NCI-H146 treated with DMSO at 0.1 percent for 48 hours (cell line): ENCODE measurements around the gene NDUFS8.

Source experiments
- DNase-seq: peaks from one replicate; lab custom pipeline; 2025; ENCODE audit not compliant: unreplicated experiment; lab: John Stamatoyannopoulos, UW

The NDUFS8 gene

DNA sequence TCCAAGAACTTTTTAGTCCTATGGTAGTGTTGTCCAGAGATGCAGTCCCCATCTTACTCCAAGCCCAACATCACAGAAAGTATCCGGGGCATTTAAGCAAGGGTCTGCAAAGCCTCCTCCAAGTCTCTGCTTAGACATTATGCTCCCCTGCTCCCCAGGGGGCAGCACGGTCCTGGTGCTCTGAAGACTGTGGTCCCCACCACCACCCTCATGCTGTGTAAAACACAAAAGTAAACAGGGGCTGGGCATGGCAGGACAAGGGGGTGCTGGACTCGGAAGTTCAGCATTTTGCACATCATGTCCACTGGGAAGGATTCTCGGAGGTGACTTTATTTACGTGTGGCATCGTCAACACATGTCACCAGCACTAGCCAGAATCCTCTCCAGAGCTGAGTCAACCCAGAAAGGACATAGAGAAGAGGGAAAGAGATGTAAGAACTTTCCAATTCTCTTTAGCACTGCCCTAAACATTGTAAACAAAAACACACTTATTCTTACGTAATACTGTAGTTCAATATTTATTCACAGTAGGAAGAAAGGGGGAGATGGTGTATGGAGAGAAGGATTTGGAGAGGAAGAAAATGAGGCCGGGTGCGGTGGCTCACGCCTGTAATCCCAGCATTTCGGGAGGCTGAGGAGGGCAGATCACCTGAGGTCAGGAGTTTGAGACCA lies 46.0 kb downstream of the NDUFS8 start:
- no peak for DNase-seq

DNA sequence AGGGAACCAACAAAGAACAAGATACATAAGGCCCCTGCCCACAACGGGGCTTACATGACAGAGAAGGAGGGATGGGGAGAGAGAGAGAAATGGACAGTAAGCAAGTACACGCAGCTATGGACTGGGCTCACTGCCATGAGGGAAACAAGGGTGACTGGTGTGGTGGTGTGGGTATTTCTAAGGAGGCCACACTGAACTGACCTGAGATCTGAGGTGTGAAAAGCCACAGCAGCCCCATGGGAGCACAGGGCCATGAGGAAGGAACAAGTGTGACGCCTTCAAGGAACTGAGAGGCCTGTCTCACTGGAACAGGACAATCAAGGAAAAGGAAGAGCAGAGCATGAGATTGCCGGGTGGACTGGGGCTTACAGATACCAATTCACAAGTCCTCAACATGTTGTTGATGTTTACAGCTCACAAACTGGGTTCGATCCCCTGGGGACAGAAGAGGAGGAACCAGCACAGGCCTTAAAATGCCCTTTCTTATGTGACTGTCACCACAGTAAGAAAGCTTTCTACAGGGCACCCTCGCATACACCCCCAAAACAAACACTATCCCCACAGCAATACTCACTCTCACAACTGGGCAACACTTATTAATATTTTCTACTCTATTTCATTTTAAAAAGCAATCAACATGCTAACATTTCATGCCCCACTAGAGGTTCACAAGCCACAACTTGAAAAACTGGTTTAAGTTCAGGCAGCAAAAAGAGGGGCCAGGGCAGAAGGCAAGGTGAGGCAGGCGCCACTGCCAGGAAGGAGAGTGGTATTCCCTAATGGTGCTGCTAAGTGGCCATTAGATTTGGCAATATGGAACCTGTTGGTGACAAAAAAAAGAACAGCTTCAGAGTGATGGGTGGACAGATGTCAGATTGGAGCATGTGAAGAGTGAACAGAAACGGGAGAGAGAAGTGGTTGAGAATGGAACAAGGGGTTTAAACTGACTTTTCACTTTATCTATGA lies 47.4 kb downstream of the NDUFS8 start:
- no peak for DNase-seq

GRCh38 chr11:68080860-68081259 lies 50.4 kb downstream of the NDUFS8 start:
- no peak for DNase-seq

GRCh38 chr11:68081691-68082090 lies 51.2 kb downstream of the NDUFS8 start:
- DNase-seq, result no peak

DNA sequence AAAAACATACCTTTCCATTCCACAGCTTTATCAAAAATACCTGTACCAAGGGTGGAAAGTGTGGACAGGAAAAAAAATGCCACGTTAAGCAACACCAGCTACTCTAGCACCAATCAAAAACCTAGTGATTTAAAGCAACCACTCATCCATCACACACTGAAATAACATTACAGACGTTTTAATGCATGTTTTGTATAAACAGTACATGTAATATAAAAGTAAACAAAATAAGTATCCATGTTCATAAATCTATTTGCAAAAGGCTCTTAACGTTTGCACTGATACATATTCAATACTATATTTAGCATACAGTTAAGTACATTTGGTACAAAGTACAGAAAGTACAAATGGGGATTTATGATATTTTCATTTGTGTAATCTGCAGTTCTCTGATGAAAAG lies 52.0 kb downstream of the NDUFS8 start:
- no peak for DNase-seq

DNA sequence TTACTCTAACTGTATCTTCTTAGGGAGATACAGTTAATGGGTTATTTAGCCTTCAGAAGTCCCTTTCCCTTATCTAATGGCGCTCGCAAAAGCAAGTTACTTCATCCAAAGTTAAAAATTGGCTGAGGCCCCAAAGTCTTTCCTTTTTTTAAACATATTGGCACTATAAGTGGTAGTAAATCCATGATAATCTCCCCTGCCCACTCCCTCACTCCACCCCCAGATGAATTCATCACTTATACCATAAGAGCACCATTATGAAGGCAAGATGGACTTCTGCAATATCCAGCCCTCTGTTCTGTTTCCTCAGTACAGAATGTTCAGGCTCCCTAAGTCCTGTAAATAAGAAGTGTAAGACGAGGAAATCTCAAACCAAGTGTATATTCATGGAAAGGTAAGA lies 53.0 kb downstream of the NDUFS8 start:
- no peak for DNase-seq
